Epithelial cell of esophagus (primary cell): Measurements from ENCODE around the gene NRXN2.
"Not testable (repeated sequence)": the region's sequence is repeated elsewhere in the genome, so short reads cannot be mapped to it uniquely, and the experiment has no call there.

ENCODE experiments used
- DNase-seq: peaks from one replicate; pipeline ENCODE4 v3.0.0; 2010; ENCODE audit warnings: low read depth
- H3K4me3 ChIP-seq: 2 replicates; pipeline ENCODE4 v1.5.1; 2011; ENCODE audit warnings: mild to moderate bottlenecking, low read length, control low read depth
- CTCF ChIP-seq: IDR thresholded peaks from 2 replicates; pipeline ENCODE4 v1.5.1; 2011; ENCODE audit warnings: low read depth, mild to moderate bottlenecking, low read length, control low read depth, inconsistent platforms; ENCODE audit not compliant: insufficient read depth; ENCODE audit errors: missing control alignments

The NRXN2 gene

GRCh38 chr11:64673279-64673678 lies 49.7 kb downstream of the NRXN2 start:
- TF ChIP-seq CTCF = no peak
- H3K4me3 ChIP-seq = no peak overlapping the region
- no peak for DNase-seq

- H3K4me3 ChIP-seq = no peak overlapping the region
Observed at GRCh38 chr11:64672875-64673274, 50.1 kb downstream of the NRXN2 start.

GRCh38 chr11:64670975-64671374 lies 52.0 kb downstream of the NRXN2 start:
- no peak overlapping the region for H3K4me3 ChIP-seq
- DNase-seq = no peak
- TF ChIP-seq CTCF = no peak

More at GRCh38 chr11:64672875-64673274, 50.1 kb downstream of the NRXN2 start:
- TF ChIP-seq CTCF = no peak
- no peak for DNase-seq

GRCh38 chr11:64667154-64667745 lies 55.7 kb downstream of the NRXN2 start:
- DNase-seq = no peak
- no peak for TF ChIP-seq CTCF
- H3K4me3 ChIP-seq = no peak overlapping the region

GRCh38 chr11:64665411-64665821 lies 57.6 kb downstream of the NRXN2 start:
- TF ChIP-seq CTCF = no peak
- no peak overlapping the region for H3K4me3 ChIP-seq
- DNase-seq = no peak

- H3K4me3 ChIP-seq, DNase-seq: not testable (repeated sequence)
Observed at GRCh38 chr11:64664236-64664870, 58.6 kb downstream of the NRXN2 start.

GRCh38 chr11:64663656-64664055 lies 59.3 kb downstream of the NRXN2 start:
- DNase-seq = no peak
- no peak for TF ChIP-seq CTCF
- H3K4me3 ChIP-seq = no peak overlapping the region
